WERI-Rb-1 (cell line): ENCODE results near the gene TESK2.

Experiments used
- DNase-seq: peaks from one replicate; pipeline ENCODE4 v3.0.0-alpha.2; 2020
- H3K27ac ChIP-seq: fragments of 250-450 bp; sonication (Bioruptor Pico); 2 replicates; pipeline ENCODE4 v1.5.1; 2020; ENCODE audit warnings: mild to moderate bottlenecking, moderate library complexity
- H3K27me3 ChIP-seq: fragments of 250-450 bp; sonication (Bioruptor Pico); 2 replicates; pipeline ENCODE4 v1.5.1; 2021; ENCODE audit warnings: mild to moderate bottlenecking, low read depth, moderate library complexity; ENCODE audit not compliant: insufficient read depth, severe bottlenecking
- H3K36me3 ChIP-seq: fragments of 250-450 bp; sonication (Bioruptor Pico); 2 replicates; pipeline ENCODE4 v1.5.1; 2020; ENCODE audit warnings: mild to moderate bottlenecking, moderate library complexity
- H3K4me3 ChIP-seq: 2 replicates; pipeline ENCODE4 v1.5.1; 2011; ENCODE audit warnings: low read depth, mild to moderate bottlenecking, control low read depth, low read length
- H3K9me3 ChIP-seq: fragments of 250-450 bp; sonication (Bioruptor Pico); 2 replicates; pipeline ENCODE4 v1.5.1; 2021; ENCODE audit warnings: mild to moderate bottlenecking, moderate library complexity; ENCODE audit not compliant: severe bottlenecking
- CTCF ChIP-seq: IDR thresholded peaks from 2 replicates; pipeline ENCODE4 v1.5.1; 2011; ENCODE audit warnings: low read depth, mild to moderate bottlenecking, control low read depth, inconsistent platforms, low read length

TESK2 gene

GRCh38 chr1:45326627-45327623, 164.0 kb downstream of the TESK2 start, which contains the start of gene HPDL:
Gene HPDL, plus strand, starts transcription at chr1:45326895. Its CDS starts 254 bp downstream, at chr1:45327149.
- Histone ChIP-seq H3K27me3 (no peaks in the 10 kb centered on the region), H3K36me3 (peaks cover 23% of the 10 kb centered on the region), H3K27ac (no peak within 1 kb of the TSS), H3K4me3 (no peak within 1 kb of the TSS), H3K9me3 (no peaks in the 10 kb centered on the region)
- DNase-seq: no peak
- TF ChIP-seq CTCF: no peak

- H3K27me3 ChIP-seq: no peaks in the 10 kb centered on the region
- no peak for TF ChIP-seq CTCF
- H3K9me3 ChIP-seq: no peaks in the 10 kb centered on the region
- DNase-seq: no peak
- H3K36me3 ChIP-seq: peaks cover 13% of the 10 kb centered on the region
- no peak overlapping the region for H3K4me3 ChIP-seq
- no peak overlapping the region for H3K27ac ChIP-seq
Observed at GRCh38 chr1:45325851-45326506, 165.0 kb downstream of the TESK2 start.

- no peak overlapping the region for H3K4me3 ChIP-seq
- no peaks in the 10 kb centered on the region for H3K9me3 ChIP-seq
- no peak for DNase-seq
- H3K36me3 ChIP-seq: peaks cover 15% of the 10 kb centered on the region
- no peak overlapping the region for H3K27ac ChIP-seq
- no peak for TF ChIP-seq CTCF
- no peaks in the 10 kb centered on the region for H3K27me3 ChIP-seq
Observed at GRCh38 chr1:45322486-45323040, 168.4 kb downstream of the TESK2 start.

GRCh38 chr1:45321444-45321843, 169.5 kb downstream of the TESK2 start:
- no peaks in the 10 kb centered on the region for H3K9me3 ChIP-seq
- peaks cover 10% of the 10 kb centered on the region for H3K36me3 ChIP-seq
- no peak for TF ChIP-seq CTCF
- DNase-seq: no peak
- no peak overlapping the region for H3K27ac ChIP-seq
- H3K27me3 ChIP-seq: no peaks in the 10 kb centered on the region
- no peak overlapping the region for H3K4me3 ChIP-seq

- Histone ChIP-seq H3K36me3 (peaks cover 10% of the 10 kb centered on the region), H3K27ac (no peak overlapping the region), H3K4me3 (no peak overlapping the region), H3K27me3 (no peaks in the 10 kb centered on the region), H3K9me3 (peaks cover 6% of the 10 kb centered on the region)
- TF ChIP-seq CTCF: no peak
- DNase-seq: no peak
Observed at GRCh38 chr1:45319761-45320160, 171.2 kb downstream of the TESK2 start.
